HG03066 (cell line): ENCODE data around the gene ACSS1.
A peak's percentile ranks its signal among the peaks of the same experiment; 100 is the strongest.

Source experiments
- ATAC-seq: cut with Tn5 transposase; IDR thresholded peaks from one replicate; pipeline ENCODE4 v1.9.1; 2021; ENCODE audit warnings: low read depth; ENCODE audit not compliant: unreplicated experiment

Gene ACSS1

GRCh38 chr20:25058051-25058846 lies at the start of gene ACSS1:
Gene ACSS1, minus strand, starts transcription at chr20:25058139. Its CDS starts 37 bp downstream, at chr20:25058102.
- peak; percentile 55 for ATAC-seq

- ATAC-seq = no peak
Observed at GRCh38 chr20:25103526-25103925, 45.6 kb upstream of the ACSS1 start.

- ATAC-seq = no peak
Observed at GRCh38 chr20:25100914-25101313, 43.0 kb upstream of the ACSS1 start.

GRCh38 chr20:25099601-25100140 lies 41.7 kb upstream of the ACSS1 start:
- no peak for ATAC-seq

GRCh38 chr20:25097498-25097897 lies 39.6 kb upstream of the ACSS1 start:
- ATAC-seq = no peak

GRCh38 chr20:25090492-25091429 lies 32.8 kb upstream of the ACSS1 start:
- peak; percentile 68 for ATAC-seq

GRCh38 chr20:25089662-25090061 lies 31.7 kb upstream of the ACSS1 start:
- ATAC-seq = no peak

GRCh38 chr20:25089096-25089495 lies 31.2 kb upstream of the ACSS1 start:
- ATAC-seq = no peak

- ATAC-seq = no peak
Observed at GRCh38 chr20:25088267-25088666, 30.3 kb upstream of the ACSS1 start.

GRCh38 chr20:25087186-25087929 lies 29.4 kb upstream of the ACSS1 start:
- no peak for ATAC-seq

- no peak for ATAC-seq
Observed at GRCh38 chr20:25085756-25086495, 28.0 kb upstream of the ACSS1 start.

GRCh38 chr20:25084626-25085187 lies 26.8 kb upstream of the ACSS1 start:
- no peak for ATAC-seq

- no peak for ATAC-seq
Observed at GRCh38 chr20:25083773-25084625, 26.1 kb upstream of the ACSS1 start.

- no peak for ATAC-seq
Observed at GRCh38 chr20:25083141-25083772, 25.3 kb upstream of the ACSS1 start.

- ATAC-seq = no peak
Observed at GRCh38 chr20:25082498-25082873, 24.5 kb upstream of the ACSS1 start.

- no peak for ATAC-seq
Observed at GRCh38 chr20:25081730-25082497, 24.0 kb upstream of the ACSS1 start, which contains the start of gene VSX1. Gene VSX1, minus strand, starts transcription at chr20:25082141. Its CDS starts 45 bp downstream, at chr20:25082096.

GRCh38 chr20:25081065-25081729 lies 23.3 kb upstream of the ACSS1 start:
- no peak for ATAC-seq
